Naive thymus-derived CD4-positive, alpha-beta T cell (primary cell): ENCODE measurements around the gene DVL1. TPM values are rescaled to one million over a fixed set of nuclear protein-coding genes. Genes with fewer than 3 reads are reported as not detected.

ENCODE experiments used
- ATAC-seq: fragments of 150-1000 bp; cut with Tn5 transposase; 2 replicates; pipeline ENCODE4 v1.10.0; 2021; ENCODE audit warnings: mild to moderate bottlenecking, moderate library complexity
- CTCF ChIA-PET: fragments of 350-600 bp; sonication (Branson Sonifier 250); formaldehyde crosslinking; loops from one replicate; lab custom pipeline; 2021; ENCODE audit warnings: antibody characterized with exemption; lab: Charles Lee
- POLR2A ChIA-PET: fragments of 350-600 bp; sonication (Branson Sonifier 250); formaldehyde crosslinking; loops from one replicate; lab custom pipeline; 2021; ENCODE audit warnings: antibody characterized with exemption, inconsistent platforms; lab: Charles Lee
- DNase-seq, 9 donors: peaks; one replicate each; pipeline versions ENCODE4 v3.0.0 to v3.0.0-alpha.2; 2020 to 2022; ENCODE audit warnings: mixed read lengths in 1 of 9
- H3K27ac ChIP-seq: one replicate; pipeline ENCODE4 v1.7.0; 2013; ENCODE audit warnings: mild to moderate bottlenecking, low read depth, low read length, moderate library complexity
- H3K27me3 ChIP-seq, 2 donors: one replicate each; pipeline ENCODE4 v1.7.0; 2013; ENCODE audit warnings: low read length in 2 of 2, mild to moderate bottlenecking in 2 of 2, moderate library complexity in 2 of 2; ENCODE audit not compliant: control insufficient read depth in 2 of 2, insufficient read depth in 2 of 2
- H3K36me3 ChIP-seq, 3 experiments: 1 replicate in 2 of 3; 2 replicates in 1 of 3; pipeline ENCODE4 v1.7.0; 2013; ENCODE audit warnings: low read length in 3 of 3, mild to moderate bottlenecking in 3 of 3, moderate library complexity in 1 of 3; ENCODE audit not compliant: insufficient read depth in 3 of 3, control insufficient read depth in 2 of 3
- H3K4me1 ChIP-seq, 2 donors: one replicate each; pipeline ENCODE4 v1.7.0; 2013; ENCODE audit warnings: low read length in 2 of 2, mild to moderate bottlenecking in 2 of 2, moderate library complexity in 1 of 2; ENCODE audit not compliant: control insufficient read depth in 2 of 2, insufficient read depth in 2 of 2
- H3K4me3 ChIP-seq: 2 replicates; pipeline ENCODE4 v1.7.0; 2013; ENCODE audit warnings: mild to moderate bottlenecking, low read length
- H3K9me3 ChIP-seq, 3 experiments: 1 replicate in 2 of 3; 2 replicates in 1 of 3; pipeline ENCODE4 v1.7.0; 2013; ENCODE audit warnings: low read length in 3 of 3; ENCODE audit not compliant: control insufficient read depth in 2 of 3
- H3K27ac Mint-ChIP-seq, 9 donors: one replicate each; pipeline ENCODE4 v1.8.0; 2020 to 2022; ENCODE audit warnings: mixed read lengths in 9 of 9, mild to moderate bottlenecking in 8 of 9, moderate library complexity in 5 of 9, inconsistent platforms in 2 of 9
- H3K27me3 Mint-ChIP-seq, 5 donors: one replicate each; pipeline ENCODE4 v1.8.0; 2021 to 2022; ENCODE audit warnings: mixed read lengths in 5 of 5, mild to moderate bottlenecking in 1 of 5
- H3K36me3 Mint-ChIP-seq, 5 donors: one replicate each; pipeline ENCODE4 v1.8.0; 2020 to 2022; ENCODE audit warnings: mixed read lengths in 5 of 5, mild to moderate bottlenecking in 3 of 5, inconsistent platforms in 1 of 5
- H3K4me1 Mint-ChIP-seq, 7 donors: one replicate each; pipeline ENCODE4 v1.8.0; 2020 to 2022; ENCODE audit warnings: mixed read lengths in 7 of 7, mild to moderate bottlenecking in 3 of 7, inconsistent platforms in 1 of 7
- H3K4me3 Mint-ChIP-seq, 10 donors: one replicate each; pipeline ENCODE4 v1.8.0; 2020 to 2022; ENCODE audit warnings: mild to moderate bottlenecking in 10 of 10, mixed read lengths in 10 of 10, moderate library complexity in 6 of 10, inconsistent platforms in 2 of 10
- H3K9me3 Mint-ChIP-seq, 11 donors: one replicate each; pipeline ENCODE4 v1.8.0; 2020 to 2022; ENCODE audit warnings: mixed read lengths in 11 of 11, mild to moderate bottlenecking in 4 of 11, inconsistent platforms in 1 of 11, moderate library complexity in 1 of 11
- intact Hi-C, 2 donors: fragments of 100-400 bp; cut with micrococcal nuclease; formaldehyde crosslinking; loops; one replicate each; pipeline ENCODE4 v1.15.1; 2023
- polyA plus RNA-seq, 2 donors: library from polyadenylated mRNA; unstranded; fragments of 300-500 nt; fragmentation: Illumina TruSeq; gene quantifications; one replicate each; pipeline ENCODE4 v1.2.3, GENCODE V29; 2021
- total RNA-seq, 6 experiments: library from RNA in 5 of 6; stranded (reverse) in 5 of 6; gene quantifications; 1 replicate in 5 of 6; 2 replicates in 1 of 6; pipeline ENCODE4 v1.2.3 and lab custom pipeline; 2021 to 2026

DVL1 gene
- total and polyA plus RNA-seq, 7 experiments from 2014 or later, result 0.78 to 54.9 (median 44.8) TPM

GRCh38 chr1:1359664-1360468 is 10.6 kb upstream of the DVL1 start:
- Histone ChIP-seq H3K9me3 (no peaks in the 10 kb centered on the region), H3K36me3 (no peaks in the 10 kb centered on the region), H3K4me3 (no peak overlapping the region), H3K27me3 (peaks cover 0 to 3% of the 10 kb centered on the region in 2 donors), H3K4me1 (peaks cover 0 to 8% of the 10 kb centered on the region in 2 donors), H3K27ac (no peak overlapping the region)
- intact Hi-C loops, result loop anchor here in 1 of 2 donors (1.0 kb wide), 1 partner anchor 11 kb away; no protein-coding TSS in a partner anchor
- peak overlapping the region in 7 of 10 donors; percentile 21 to 75 (median 52) for H3K4me3 Mint-ChIP-seq
- ATAC-seq, result no peak
- no peaks in the 10 kb centered on the region for H3K36me3 Mint-ChIP-seq
- peaks cover 0 to 2% (median 0%) of the 10 kb centered on the region in 11 donors for H3K9me3 Mint-ChIP-seq
- no peak for DNase-seq
- peaks cover 6 to 15% (median 12%) of the 10 kb centered on the region in 7 donors for H3K4me1 Mint-ChIP-seq
- POLR2A ChIA-PET, result interaction anchor here (1.6 kb wide), 1 partner anchor 12 kb away, joined by 4 read pairs; no protein-coding TSS in a partner anchor
- CTCF ChIA-PET, result no interaction called here
- peak overlapping the region in 5 of 9 donors; percentile 4 to 62 (median 52) for H3K27ac Mint-ChIP-seq
- H3K27me3 Mint-ChIP-seq, result peaks cover 0 to 20% (median 4%) of the 10 kb centered on the region in 5 donors

DNA sequence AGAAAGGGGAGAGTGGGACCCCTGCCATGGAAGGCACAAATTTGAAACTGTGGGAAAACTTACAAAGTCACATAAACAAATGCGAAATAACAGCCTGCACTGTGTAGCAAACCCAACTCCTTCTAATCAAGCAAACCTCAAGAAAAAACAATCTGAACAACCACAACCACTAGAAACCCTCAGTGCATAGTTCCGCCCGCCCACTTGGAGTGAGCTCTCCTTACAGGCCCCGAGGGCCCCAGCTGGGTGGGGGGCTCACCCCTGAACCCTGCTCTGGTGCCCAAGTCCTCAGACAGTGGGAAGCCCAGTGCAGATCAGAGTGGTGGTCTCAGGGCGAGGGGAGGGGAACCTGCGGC is 10.1 kb upstream of the DVL1 start:
- Histone ChIP-seq H3K9me3 (no peaks in the 10 kb centered on the region), H3K4me1 (peaks cover 0 to 8% of the 10 kb centered on the region in 2 donors), H3K4me3 (no peak overlapping the region), H3K36me3 (no peaks in the 10 kb centered on the region), H3K27ac (no peak overlapping the region), H3K27me3 (peaks cover 0 to 4% of the 10 kb centered on the region in 2 donors)
- peaks cover 0 to 2% (median 0%) of the 10 kb centered on the region in 11 donors for H3K9me3 Mint-ChIP-seq
- no peaks in the 10 kb centered on the region for H3K36me3 Mint-ChIP-seq
- peak in 2 of 9 donors; percentile 25 to 38 for DNase-seq
- H3K4me3 Mint-ChIP-seq, result peak overlapping the region in 8 of 10 donors; percentile 21 to 75 (median 50)
- CTCF ChIA-PET, result no interaction called here
- POLR2A ChIA-PET, result interaction anchor here (0.7 to 1.6 kb wide), 3 partner anchors 9 to 16 kb away, joined by 3 to 5 read pairs (median 4); partner anchors contain the start of gene AURKAIP1
- intact Hi-C loops, result loop anchor here in 1 of 2 donors (1.0 kb wide), 1 partner anchor 12 kb away; no protein-coding TSS in a partner anchor
- H3K27ac Mint-ChIP-seq, result peak overlapping the region in 8 of 9 donors; percentile 4 to 78 (median 54)
- H3K27me3 Mint-ChIP-seq, result peaks cover 0 to 21% (median 4%) of the 10 kb centered on the region in 5 donors
- H3K4me1 Mint-ChIP-seq, result peaks cover 6 to 15% (median 12%) of the 10 kb centered on the region in 7 donors
- ATAC-seq, result peak; percentile 66

GRCh38 chr1:1358433-1359271 is 9.4 kb upstream of the DVL1 start, which contains the start of gene MXRA8:
MXRA8 (minus strand) TSS chr1:1358555; CDS start chr1:1358504, 51 bp downstream.
- ChIA-PET POLR2A (interaction anchor here (0.6 to 2.1 kb wide), 5 partner anchors 10 to 257 kb away, joined by 3 to 10 read pairs (median 4); partner anchors contain the start of genes AURKAIP1 and MIB2), CTCF (no interaction called here)
- peak within 1 kb of the TSS in 8 of 9 donors; percentile 4 to 78 (median 54) for H3K27ac Mint-ChIP-seq
- Histone ChIP-seq H3K4me1 (peaks cover 0 to 11% of the 10 kb centered on the region in 2 donors), H3K27me3 (peaks cover 0 to 9% of the 10 kb centered on the region in 2 donors), H3K4me3 (no peak within 1 kb of the TSS), H3K9me3 (no peaks in the 10 kb centered on the region), H3K27ac (peak within 1 kb of the TSS; percentile 23), H3K36me3 (no peaks in the 10 kb centered on the region)
- H3K4me3 Mint-ChIP-seq, result peak within 1 kb of the TSS in 9 of 10 donors; percentile 25 to 75 (median 48)
- no peaks in the 10 kb centered on the region for H3K36me3 Mint-ChIP-seq
- H3K4me1 Mint-ChIP-seq, result peaks cover 8 to 20% (median 13%) of the 10 kb centered on the region in 7 donors
- ATAC-seq (peak; percentile 5), DNase-seq (no peak)
- H3K27me3 Mint-ChIP-seq, result peaks cover 0 to 27% (median 7%) of the 10 kb centered on the region in 5 donors
- peaks cover 0 to 2% (median 0%) of the 10 kb centered on the region in 11 donors for H3K9me3 Mint-ChIP-seq
- intact Hi-C loops, result loop anchor here in 1 of 2 donors (1.0 kb wide), 1 partner anchor 13 kb away; no protein-coding TSS in a partner anchor

- H3K4me3 Mint-ChIP-seq, result peak overlapping the region in 4 of 10 donors; percentile 25 to 46 (median 34)
- Histone ChIP-seq H3K9me3 (no peaks in the 10 kb centered on the region), H3K36me3 (no peaks in the 10 kb centered on the region), H3K27ac (no peak overlapping the region), H3K27me3 (peaks cover 0 to 9% of the 10 kb centered on the region in 2 donors), H3K4me1 (peaks cover 0 to 18% of the 10 kb centered on the region in 2 donors), H3K4me3 (no peak overlapping the region)
- peaks cover 0 to 2% (median 0%) of the 10 kb centered on the region in 11 donors for H3K9me3 Mint-ChIP-seq
- H3K27me3 Mint-ChIP-seq, result peaks cover 0 to 33% (median 10%) of the 10 kb centered on the region in 5 donors
- H3K36me3 Mint-ChIP-seq, result no peaks in the 10 kb centered on the region
- no peak for ATAC-seq
- intact Hi-C loops, result no loop called here
- DNase-seq, result peak in 1 of 9 donors; percentile 4
- H3K27ac Mint-ChIP-seq, result peak overlapping the region in 1 of 9 donors; percentile 48
- ChIA-PET CTCF (no interaction called here), POLR2A (interaction anchor here (0.6 to 2.1 kb wide), 2 partner anchors 13 to 257 kb away, joined by 3 to 10 read pairs; partner anchors contain the start of gene MIB2)
- H3K4me1 Mint-ChIP-seq, result peaks cover 8 to 22% (median 13%) of the 10 kb centered on the region in 7 donors
Measured at GRCh38 chr1:1357871-1358432, 8.7 kb upstream of the DVL1 start.

GRCh38 chr1:1356796-1357401 is 7.7 kb upstream of the DVL1 start:
- Mint-ChIP-seq H3K4me3 (no peak overlapping the region), H3K4me1 (peaks cover 12 to 31% (median 19%) of the 10 kb centered on the region in 7 donors), H3K27me3 (peaks cover 0 to 39% (median 16%) of the 10 kb centered on the region in 5 donors), H3K36me3 (peaks cover 0 to 2% (median 0%) of the 10 kb centered on the region in 5 donors), H3K9me3 (peaks cover 0 to 5% (median 0%) of the 10 kb centered on the region in 11 donors), H3K27ac (no peak overlapping the region)
- Histone ChIP-seq H3K27ac (no peak overlapping the region), H3K9me3 (no peaks in the 10 kb centered on the region), H3K36me3 (no peaks in the 10 kb centered on the region), H3K27me3 (peaks cover 0 to 9% of the 10 kb centered on the region in 2 donors), H3K4me3 (no peak overlapping the region), H3K4me1 (peaks cover 0 to 18% of the 10 kb centered on the region in 2 donors)
- ATAC-seq (no peak), DNase-seq (no peak)
- ChIA-PET POLR2A (interaction anchor here (2.1 kb wide), 1 partner anchor 14 kb away, joined by 10 read pairs; no protein-coding TSS in a partner anchor), CTCF (no interaction called here)
- intact Hi-C loops, result no loop called here
